ENCODE results near the gene NME9.

NME9 gene

DNA sequence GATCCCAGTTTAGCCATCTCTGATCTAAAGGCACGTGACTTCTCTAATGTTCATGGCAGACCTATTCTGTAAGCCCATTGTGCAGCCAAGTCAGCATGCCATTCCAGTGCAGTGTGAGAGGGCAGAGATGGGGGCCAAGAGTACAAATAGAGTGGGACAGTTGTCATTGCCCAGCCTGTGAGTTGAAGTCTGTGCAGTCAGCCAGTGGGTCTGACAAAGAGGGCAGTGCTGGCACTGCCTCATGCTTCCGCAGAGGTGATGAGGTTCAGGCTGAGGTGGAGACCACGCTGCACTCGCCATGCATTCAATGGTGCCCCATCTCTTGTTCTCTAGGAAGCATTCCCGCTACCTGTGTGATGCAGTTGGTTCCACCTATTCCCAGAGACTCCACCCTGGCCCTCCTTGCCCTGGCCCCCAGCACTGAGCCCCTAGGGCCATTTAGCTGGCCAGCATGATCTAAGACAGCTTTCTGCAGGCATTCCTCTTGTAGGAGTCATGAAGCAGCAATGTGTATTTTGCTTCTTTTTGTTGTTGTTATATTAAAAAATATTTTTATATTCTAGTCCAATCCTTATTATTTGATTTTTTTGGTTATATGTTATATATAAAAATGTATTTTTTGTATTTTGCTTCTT is 22.4 kb upstream of the NME9 start (continued):
- TF ChIP-seq, protein P1, sequence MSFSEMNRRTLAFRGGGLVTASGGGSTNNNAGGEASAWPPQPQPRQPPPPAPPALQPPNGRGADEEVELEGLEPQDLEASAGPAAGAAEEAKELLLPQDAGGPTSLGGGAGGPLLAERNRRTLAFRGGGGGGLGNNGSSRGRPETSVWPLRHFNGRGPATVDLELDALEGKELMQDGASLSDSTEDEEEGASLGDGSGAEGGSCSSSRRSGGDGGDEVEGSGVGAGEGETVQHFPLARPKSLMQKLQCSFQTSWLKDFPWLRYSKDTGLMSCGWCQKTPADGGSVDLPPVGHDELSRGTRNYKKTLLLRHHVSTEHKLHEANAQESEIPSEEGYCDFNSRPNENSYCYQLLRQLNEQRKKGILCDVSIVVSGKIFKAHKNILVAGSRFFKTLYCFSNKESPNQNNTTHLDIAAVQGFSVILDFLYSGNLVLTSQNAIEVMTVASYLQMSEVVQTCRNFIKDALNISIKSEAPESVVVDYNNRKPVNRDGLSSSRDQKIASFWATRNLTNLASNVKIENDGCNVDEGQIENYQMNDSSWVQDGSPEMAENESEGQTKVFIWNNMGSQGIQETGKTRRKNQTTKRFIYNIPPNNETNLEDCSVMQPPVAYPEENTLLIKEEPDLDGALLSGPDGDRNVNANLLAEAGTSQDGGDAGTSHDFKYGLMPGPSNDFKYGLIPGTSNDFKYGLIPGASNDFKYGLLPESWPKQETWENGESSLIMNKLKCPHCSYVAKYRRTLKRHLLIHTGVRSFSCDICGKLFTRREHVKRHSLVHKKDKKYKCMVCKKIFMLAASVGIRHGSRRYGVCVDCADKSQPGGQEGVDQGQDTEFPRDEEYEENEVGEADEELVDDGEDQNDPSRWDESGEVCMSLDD (tag by site-specific recombination; IDR thresholded peaks at IDR 0.05) = no peak
- TF ChIP-seq, protein P2, sequence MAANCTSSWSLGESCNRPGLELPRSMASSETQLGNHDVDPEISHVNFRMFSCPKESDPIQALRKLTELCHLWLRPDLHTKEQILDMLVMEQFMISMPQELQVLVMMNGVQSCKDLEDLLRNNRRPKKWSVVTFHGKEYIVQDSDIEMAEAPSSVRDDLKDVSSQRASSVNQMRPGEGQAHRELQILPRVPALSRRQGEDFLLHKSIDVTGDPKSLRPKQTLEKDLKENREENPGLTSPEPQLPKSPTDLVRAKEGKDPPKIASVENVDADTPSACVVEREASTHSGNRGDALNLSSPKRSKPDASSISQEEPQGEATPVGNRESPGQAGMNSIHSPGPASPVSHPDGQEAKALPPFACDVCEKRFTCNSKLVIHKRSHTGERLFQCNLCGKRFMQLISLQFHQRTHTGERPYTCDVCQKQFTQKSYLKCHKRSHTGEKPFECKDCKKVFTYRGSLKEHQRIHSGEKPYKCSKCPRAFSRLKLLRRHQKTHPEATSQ (tag by site-specific recombination; IDR thresholded peaks at IDR 0.05) = no peak
- TF ChIP-seq KLF9 (tag by site-specific recombination; IDR thresholded peaks at IDR 0.05; ENCODE audit: low read depth) (no peak), ZNF473 (tag by site-specific recombination; IDR thresholded peaks at IDR 0.05) (no peak), YY2 (tag by site-specific recombination; IDR thresholded peaks at IDR 0.05) (no peak)

DNA sequence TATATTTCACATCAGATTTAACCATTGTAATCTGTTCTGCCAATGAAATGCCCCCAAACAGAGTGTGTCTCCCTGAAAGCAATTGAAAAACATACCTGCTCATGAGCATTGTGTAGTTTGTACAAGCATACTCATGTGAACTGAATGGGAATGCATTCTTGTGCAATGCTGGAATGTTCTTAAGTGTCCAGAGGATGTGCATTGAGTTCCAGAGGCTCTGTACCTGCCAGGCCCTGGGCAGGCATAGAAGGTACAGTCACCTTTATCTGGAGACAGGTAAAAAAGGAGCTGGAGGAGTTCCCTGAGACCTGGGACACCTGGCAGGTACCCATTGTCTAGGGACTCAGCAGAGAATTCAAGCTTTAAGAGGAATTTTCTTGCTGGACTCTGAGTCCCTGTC is 21.5 kb upstream of the NME9 start:
- H3K36me3 ChIP-seq (ENCODE audit: control insufficient read depth in 2 of 2, insufficient read depth in 1 of 2, low read length in 2 of 2) = peaks cover 0 to 2% of the 10 kb centered on the region in 2 experiments; a peak in 1 of 3 replicates
- H3K27ac ChIP-seq (ENCODE audit: extremely low read depth, low read depth, low read length) = no peak overlapping the region
- ChIA-PET CTCF (interaction anchor here (1.0 to 1.8 kb wide), 3 partner anchors 13 to 78 kb away, joined by 5 to 7 read pairs (median 6); no protein-coding TSS in a partner anchor), POLR2A (no interaction called here)
- no peak overlapping the region for H3K4me3 ChIP-seq (ENCODE audit: low read depth, low read length)
- no peaks in the 10 kb centered on the region for H3K9me3 ChIP-seq (ENCODE audit: control insufficient read depth, insufficient read depth, low read depth, low read length)
- H3K4me1 ChIP-seq (ENCODE audit: control insufficient read depth, insufficient read depth, low read length) = no peaks in the 10 kb centered on the region
- TF ChIP-seq ZNF354C (tag by site-specific recombination; IDR thresholded peaks at IDR 0.05; ENCODE audit: borderline replicate concordance, low read depth) (no peak), KLF16 (tag by site-specific recombination; IDR thresholded peaks at IDR 0.05) (no peak), ZNF426 (tag by site-specific recombination; IDR thresholded peaks at IDR 0.05) (no peak), ZNF23 (tag by site-specific recombination; IDR thresholded peaks at IDR 0.05; ENCODE audit: borderline replicate concordance) (no peak), ZNF664 (tag by site-specific recombination; IDR thresholded peaks at IDR 0.05) (no peak), ZNF223 (tag by site-specific recombination; IDR thresholded peaks at IDR 0.05) (no peak), ZNF785 (tag by site-specific recombination; IDR thresholded peaks at IDR 0.05) (no peak), KLF9 (tag by site-specific recombination; IDR thresholded peaks at IDR 0.05; ENCODE audit: low read depth) (no peak), ZNF132 (tag by site-specific recombination; IDR thresholded peaks at IDR 0.05; ENCODE audit: borderline replicate concordance) (no peak), MEIS1 (CRISPR knock-in tag; IDR thresholded peaks at IDR 0.05; ENCODE audit: borderline replicate concordance) (no peak), ZNF138 (tag by site-specific recombination; IDR thresholded peaks at IDR 0.05; ENCODE audit: borderline replicate concordance) (no peak), ZNF175 (tag by site-specific recombination; IDR thresholded peaks at IDR 0.05) (no peak)
- TF ChIP-seq, protein P3, sequence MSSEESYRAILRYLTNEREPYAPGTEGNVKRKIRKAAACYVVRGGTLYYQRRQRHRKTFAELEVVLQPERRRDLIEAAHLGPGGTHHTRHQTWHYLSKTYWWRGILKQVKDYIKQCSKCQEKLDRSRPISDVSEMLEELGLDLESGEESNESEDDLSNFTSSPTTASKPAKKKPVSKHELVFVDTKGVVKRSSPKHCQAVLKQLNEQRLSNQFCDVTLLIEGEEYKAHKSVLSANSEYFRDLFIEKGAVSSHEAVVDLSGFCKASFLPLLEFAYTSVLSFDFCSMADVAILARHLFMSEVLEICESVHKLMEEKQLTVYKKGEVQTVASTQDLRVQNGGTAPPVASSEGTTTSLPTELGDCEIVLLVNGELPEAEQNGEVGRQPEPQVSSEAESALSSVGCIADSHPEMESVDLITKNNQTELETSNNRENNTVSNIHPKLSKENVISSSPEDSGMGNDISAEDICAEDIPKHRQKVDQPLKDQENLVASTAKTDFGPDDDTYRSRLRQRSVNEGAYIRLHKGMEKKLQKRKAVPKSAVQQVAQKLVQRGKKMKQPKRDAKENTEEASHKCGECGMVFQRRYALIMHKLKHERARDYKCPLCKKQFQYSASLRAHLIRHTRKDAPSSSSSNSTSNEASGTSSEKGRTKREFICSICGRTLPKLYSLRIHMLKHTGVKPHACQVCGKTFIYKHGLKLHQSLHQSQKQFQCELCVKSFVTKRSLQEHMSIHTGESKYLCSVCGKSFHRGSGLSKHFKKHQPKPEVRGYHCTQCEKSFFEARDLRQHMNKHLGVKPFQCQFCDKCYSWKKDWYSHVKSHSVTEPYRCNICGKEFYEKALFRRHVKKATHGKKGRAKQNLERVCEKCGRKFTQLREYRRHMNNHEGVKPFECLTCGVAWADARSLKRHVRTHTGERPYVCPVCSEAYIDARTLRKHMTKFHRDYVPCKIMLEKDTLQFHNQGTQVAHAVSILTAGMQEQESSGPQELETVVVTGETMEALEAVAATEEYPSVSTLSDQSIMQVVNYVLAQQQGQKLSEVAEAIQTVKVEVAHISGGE (tag by site-specific recombination; conservative IDR thresholded peaks at IDR 0.05; ENCODE audit: low read depth) = no peak
- TF ChIP-seq, protein P4, sequence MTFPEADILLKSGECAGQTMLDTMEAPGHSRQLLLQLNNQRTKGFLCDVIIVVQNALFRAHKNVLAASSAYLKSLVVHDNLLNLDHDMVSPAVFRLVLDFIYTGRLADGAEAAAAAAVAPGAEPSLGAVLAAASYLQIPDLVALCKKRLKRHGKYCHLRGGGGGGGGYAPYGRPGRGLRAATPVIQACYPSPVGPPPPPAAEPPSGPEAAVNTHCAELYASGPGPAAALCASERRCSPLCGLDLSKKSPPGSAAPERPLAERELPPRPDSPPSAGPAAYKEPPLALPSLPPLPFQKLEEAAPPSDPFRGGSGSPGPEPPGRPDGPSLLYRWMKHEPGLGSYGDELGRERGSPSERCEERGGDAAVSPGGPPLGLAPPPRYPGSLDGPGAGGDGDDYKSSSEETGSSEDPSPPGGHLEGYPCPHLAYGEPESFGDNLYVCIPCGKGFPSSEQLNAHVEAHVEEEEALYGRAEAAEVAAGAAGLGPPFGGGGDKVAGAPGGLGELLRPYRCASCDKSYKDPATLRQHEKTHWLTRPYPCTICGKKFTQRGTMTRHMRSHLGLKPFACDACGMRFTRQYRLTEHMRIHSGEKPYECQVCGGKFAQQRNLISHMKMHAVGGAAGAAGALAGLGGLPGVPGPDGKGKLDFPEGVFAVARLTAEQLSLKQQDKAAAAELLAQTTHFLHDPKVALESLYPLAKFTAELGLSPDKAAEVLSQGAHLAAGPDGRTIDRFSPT (tag by site-specific recombination; IDR thresholded peaks at IDR 0.05) = no peak
- TF ChIP-seq, protein P5, sequence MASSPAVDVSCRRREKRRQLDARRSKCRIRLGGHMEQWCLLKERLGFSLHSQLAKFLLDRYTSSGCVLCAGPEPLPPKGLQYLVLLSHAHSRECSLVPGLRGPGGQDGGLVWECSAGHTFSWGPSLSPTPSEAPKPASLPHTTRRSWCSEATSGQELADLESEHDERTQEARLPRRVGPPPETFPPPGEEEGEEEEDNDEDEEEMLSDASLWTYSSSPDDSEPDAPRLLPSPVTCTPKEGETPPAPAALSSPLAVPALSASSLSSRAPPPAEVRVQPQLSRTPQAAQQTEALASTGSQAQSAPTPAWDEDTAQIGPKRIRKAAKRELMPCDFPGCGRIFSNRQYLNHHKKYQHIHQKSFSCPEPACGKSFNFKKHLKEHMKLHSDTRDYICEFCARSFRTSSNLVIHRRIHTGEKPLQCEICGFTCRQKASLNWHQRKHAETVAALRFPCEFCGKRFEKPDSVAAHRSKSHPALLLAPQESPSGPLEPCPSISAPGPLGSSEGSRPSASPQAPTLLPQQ (tag by site-specific recombination; IDR thresholded peaks at IDR 0.05) = no peak
- TF ChIP-seq, protein P6, sequence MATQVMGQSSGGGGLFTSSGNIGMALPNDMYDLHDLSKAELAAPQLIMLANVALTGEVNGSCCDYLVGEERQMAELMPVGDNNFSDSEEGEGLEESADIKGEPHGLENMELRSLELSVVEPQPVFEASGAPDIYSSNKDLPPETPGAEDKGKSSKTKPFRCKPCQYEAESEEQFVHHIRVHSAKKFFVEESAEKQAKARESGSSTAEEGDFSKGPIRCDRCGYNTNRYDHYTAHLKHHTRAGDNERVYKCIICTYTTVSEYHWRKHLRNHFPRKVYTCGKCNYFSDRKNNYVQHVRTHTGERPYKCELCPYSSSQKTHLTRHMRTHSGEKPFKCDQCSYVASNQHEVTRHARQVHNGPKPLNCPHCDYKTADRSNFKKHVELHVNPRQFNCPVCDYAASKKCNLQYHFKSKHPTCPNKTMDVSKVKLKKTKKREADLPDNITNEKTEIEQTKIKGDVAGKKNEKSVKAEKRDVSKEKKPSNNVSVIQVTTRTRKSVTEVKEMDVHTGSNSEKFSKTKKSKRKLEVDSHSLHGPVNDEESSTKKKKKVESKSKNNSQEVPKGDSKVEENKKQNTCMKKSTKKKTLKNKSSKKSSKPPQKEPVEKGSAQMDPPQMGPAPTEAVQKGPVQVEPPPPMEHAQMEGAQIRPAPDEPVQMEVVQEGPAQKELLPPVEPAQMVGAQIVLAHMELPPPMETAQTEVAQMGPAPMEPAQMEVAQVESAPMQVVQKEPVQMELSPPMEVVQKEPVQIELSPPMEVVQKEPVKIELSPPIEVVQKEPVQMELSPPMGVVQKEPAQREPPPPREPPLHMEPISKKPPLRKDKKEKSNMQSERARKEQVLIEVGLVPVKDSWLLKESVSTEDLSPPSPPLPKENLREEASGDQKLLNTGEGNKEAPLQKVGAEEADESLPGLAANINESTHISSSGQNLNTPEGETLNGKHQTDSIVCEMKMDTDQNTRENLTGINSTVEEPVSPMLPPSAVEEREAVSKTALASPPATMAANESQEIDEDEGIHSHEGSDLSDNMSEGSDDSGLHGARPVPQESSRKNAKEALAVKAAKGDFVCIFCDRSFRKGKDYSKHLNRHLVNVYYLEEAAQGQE (tag by site-specific recombination; IDR thresholded peaks at IDR 0.05) = no peak
